HEK293 (cell line): Measurements from ENCODE around the gene TRNT1.

Experiments used
- CTCF ChIA-PET: fragments of 350-600 bp; formaldehyde crosslinking; extraction: SDS; loops from one replicate; lab custom pipeline; 2021; ENCODE audit warnings: antibody characterized with exemption; lab: Yijun Ruan, JAX
- POLR2A ChIA-PET: fragments of 300-600 bp; formaldehyde crosslinking; extraction: SDS; loops from one replicate; lab custom pipeline; 2020; ENCODE audit warnings: antibody characterized with exemption, inconsistent platforms; lab: Yijun Ruan, JAX
- H3K27ac ChIP-seq: fragments of 200-500 bp; sonication (Bioruptor generic); 2 replicates; pipeline ENCODE4 v1.5.1; 2014; ENCODE audit warnings: low read depth, low read length, control low read depth, inconsistent platforms; ENCODE audit errors: extremely low read depth
- H3K36me3 ChIP-seq, 2 experiments: fragments of 200-500 bp in 1 of 2; sonication (Bioruptor generic) in 1 of 2; 1 replicate in 1 of 2; 2 replicates in 1 of 2; pipeline ENCODE4 v1.5.1; 2014 to 2017; ENCODE audit warnings: inconsistent platforms in 2 of 2, low read length in 2 of 2; ENCODE audit not compliant: control insufficient read depth in 2 of 2, insufficient read depth in 1 of 2
- H3K4me1 ChIP-seq: fragments of 200-500 bp; sonication (Bioruptor generic); 2 replicates; pipeline ENCODE4 v1.5.1; 2014; ENCODE audit warnings: mild to moderate bottlenecking, low read length, inconsistent platforms; ENCODE audit not compliant: control insufficient read depth, insufficient read depth
- H3K4me3 ChIP-seq: 2 replicates; pipeline ENCODE4 v1.5.1; 2011; ENCODE audit warnings: low read depth, mild to moderate bottlenecking, control low read depth, low read length, moderate library complexity
- H3K9me3 ChIP-seq: fragments of 200-500 bp; sonication (Bioruptor generic); 2 replicates; pipeline ENCODE4 v1.5.1; 2014; ENCODE audit warnings: low read depth, low read length, inconsistent platforms; ENCODE audit not compliant: control insufficient read depth, insufficient read depth
- GFI1B ChIP-seq: fragments of 450-650 bp; formaldehyde crosslinking; IDR thresholded peaks from 2 replicates; pipeline ENCODE4 v1.5.1; 2016; ENCODE audit warnings: missing biosample characterization, missing genetic modification characterization
- HOXC10 ChIP-seq: sonication (generic); formaldehyde crosslinking; IDR thresholded peaks from 2 replicates; pipeline ENCODE4 v1.8.1; 2023; ENCODE audit warnings: mild to moderate bottlenecking, missing genetic modification reagents
- KLF16 ChIP-seq: fragments of 450-650 bp; formaldehyde crosslinking; IDR thresholded peaks from 2 replicates; pipeline ENCODE4 v1.5.1; 2017; ENCODE audit warnings: missing biosample characterization, missing genetic modification characterization
- OVOL3 ChIP-seq: fragments of 450-650 bp; formaldehyde crosslinking; IDR thresholded peaks from 2 replicates; pipeline ENCODE4 v1.5.1; 2016; ENCODE audit warnings: missing biosample characterization, missing genetic modification characterization
- PRDM1 ChIP-seq: fragments of 450-650 bp; formaldehyde crosslinking; IDR thresholded peaks from 2 replicates; pipeline ENCODE4; 2016; ENCODE audit warnings: missing biosample characterization, missing genetic modification characterization
- SP3 ChIP-seq: fragments of 450-650 bp; formaldehyde crosslinking; IDR thresholded peaks from 2 replicates; pipeline ENCODE4 v1.5.1; 2016; ENCODE audit warnings: missing biosample characterization, missing genetic modification characterization
- SP7 ChIP-seq: fragments of 450-650 bp; formaldehyde crosslinking; IDR thresholded peaks from 2 replicates; pipeline ENCODE4 v1.5.1; 2016; ENCODE audit warnings: missing biosample characterization, missing genetic modification characterization
- ZBTB1 ChIP-seq: fragments of 450-650 bp; formaldehyde crosslinking; IDR thresholded peaks from 2 replicates; pipeline ENCODE4 v1.5.1; 2016; ENCODE audit warnings: missing biosample characterization, missing genetic modification characterization
- ZBTB11 ChIP-seq: fragments of 450-650 bp; formaldehyde crosslinking; conservative IDR thresholded peaks from 2 replicates; pipeline ENCODE4 v1.5.1; 2016; ENCODE audit warnings: low read depth, missing biosample characterization, missing genetic modification characterization
- ZBTB7A ChIP-seq: fragments of 450-650 bp; formaldehyde crosslinking; IDR thresholded peaks from 2 replicates; pipeline ENCODE4 v1.5.1; 2016; ENCODE audit warnings: low read depth, missing biosample characterization, missing genetic modification characterization
- ZNF146 ChIP-seq: fragments of 450-650 bp; formaldehyde crosslinking; IDR thresholded peaks from 2 replicates; pipeline ENCODE4 v1.5.1; 2016; ENCODE audit warnings: missing biosample characterization, missing genetic modification characterization
- ZNF157 ChIP-seq: fragments of 450-650 bp; formaldehyde crosslinking; IDR thresholded peaks from 2 replicates; pipeline ENCODE4 v1.5.1; 2016; ENCODE audit warnings: missing biosample characterization, missing genetic modification characterization
- ZNF202 ChIP-seq: fragments of 450-650 bp; formaldehyde crosslinking; IDR thresholded peaks from 2 replicates; pipeline ENCODE4 v1.5.1; 2016; ENCODE audit warnings: missing biosample characterization, missing genetic modification characterization, borderline replicate concordance
- ZNF23 ChIP-seq: fragments of 450-650 bp; formaldehyde crosslinking; IDR thresholded peaks from 2 replicates; pipeline ENCODE4 v1.5.1; 2016; ENCODE audit warnings: missing biosample characterization, missing genetic modification characterization, borderline replicate concordance
- ZNF362 ChIP-seq: fragments of 450-650 bp; formaldehyde crosslinking; IDR thresholded peaks from 2 replicates; pipeline ENCODE4 v1.5.1; 2016; ENCODE audit warnings: missing biosample characterization, missing genetic modification characterization
- ZNF37A ChIP-seq: fragments of 450-650 bp; IDR thresholded peaks from 2 replicates; pipeline ENCODE4 v1.5.1; 2018; ENCODE audit warnings: missing biosample characterization, missing genetic modification characterization
- ZNF473 ChIP-seq: fragments of 450-650 bp; formaldehyde crosslinking; IDR thresholded peaks from 2 replicates; pipeline ENCODE4 v1.5.1; 2017; ENCODE audit warnings: missing biosample characterization, missing genetic modification characterization
- ZNF600 ChIP-seq: fragments of 450-650 bp; formaldehyde crosslinking; IDR thresholded peaks from 2 replicates; pipeline ENCODE4 v1.5.1; 2016; ENCODE audit warnings: missing biosample characterization, missing genetic modification characterization
- ZNF639 ChIP-seq: fragments of 450-650 bp; formaldehyde crosslinking; IDR thresholded peaks from 2 replicates; pipeline ENCODE4 v1.5.1; 2016; ENCODE audit warnings: missing biosample characterization, missing genetic modification characterization
- ZNF658 ChIP-seq: fragments of 450-650 bp; formaldehyde crosslinking; IDR thresholded peaks from 2 replicates; pipeline ENCODE4; 2016; ENCODE audit warnings: missing biosample characterization, missing genetic modification characterization
- ZNF660 ChIP-seq: fragments of 450-650 bp; IDR thresholded peaks from 2 replicates; pipeline ENCODE4 v1.5.1; 2018; ENCODE audit warnings: missing biosample characterization, mild to moderate bottlenecking, missing genetic modification characterization
- ZNF76 ChIP-seq: fragments of 450-650 bp; formaldehyde crosslinking; IDR thresholded peaks from 2 replicates; pipeline ENCODE4; 2016; ENCODE audit warnings: low read depth, missing biosample characterization, missing genetic modification characterization, borderline replicate concordance
- ZSCAN18 ChIP-seq: fragments of 450-650 bp; formaldehyde crosslinking; IDR thresholded peaks from 2 replicates; pipeline ENCODE4 v1.5.1; 2016; ENCODE audit warnings: missing biosample characterization, missing genetic modification characterization

The TRNT1 gene

GRCh38 chr3:3137526-3137925 lies 10.8 kb downstream of the TRNT1 start (continued):
- TF ChIP-seq ZSCAN18 (tag by site-specific recombination) (no peak), ZNF37A (tag by site-specific recombination) (no peak)
- TF ChIP-seq, all 188 proteins: peak for 0

GRCh38 chr3:3141939-3142338 lies 15.2 kb downstream of the TRNT1 start:
- H3K36me3 ChIP-seq: peaks cover 50 to 98% of the 10 kb centered on the region in 2 experiments
- ChIA-PET CTCF (no interaction called here), POLR2A (no interaction called here)
- H3K4me1 ChIP-seq: no peaks in the 10 kb centered on the region
- H3K27ac ChIP-seq: no peak overlapping the region
- H3K9me3 ChIP-seq: no peaks in the 10 kb centered on the region
- TF ChIP-seq PRDM1 (no peak), HOXC10 (CRISPR knock-in tag) (no peak), ZNF639 (tag by site-specific recombination) (no peak), SP7 (tag by site-specific recombination) (no peak), SP3 (no peak), ZNF76 (tag by site-specific recombination) (no peak), ZNF660 (tag by site-specific recombination) (no peak), ZBTB1 (tag by site-specific recombination) (no peak)
- H3K4me3 ChIP-seq: no peak overlapping the region

- CTCF ChIA-PET: no interaction called here
- Histone ChIP-seq H3K4me3 (no peak overlapping the region), H3K4me1 (no peaks in the 10 kb centered on the region), H3K36me3 (peaks cover 37 to 94% of the 10 kb centered on the region in 2 experiments), H3K27ac (no peak overlapping the region), H3K9me3 (no peaks in the 10 kb centered on the region)
- no peak for TF ChIP-seq ZNF202 (tag by site-specific recombination)
- no peak for TF ChIP-seq GFI1B (tag by site-specific recombination)
- no peak for TF ChIP-seq ZBTB11 (tag by site-specific recombination)
- no peak for TF ChIP-seq ZNF658 (tag by site-specific recombination)
- TF ChIP-seq ZNF157 (tag by site-specific recombination): no peak
- POLR2A ChIA-PET: no interaction called here
Measured at GRCh38 chr3:3145831-3146230, 19.1 kb downstream of the TRNT1 start.

- ChIA-PET POLR2A (no interaction called here), CTCF (no interaction called here)
- Histone ChIP-seq H3K36me3 (peaks cover 43 to 94% of the 10 kb centered on the region in 2 experiments), H3K9me3 (no peaks in the 10 kb centered on the region), H3K27ac (no peak overlapping the region), H3K4me1 (no peaks in the 10 kb centered on the region), H3K4me3 (no peak overlapping the region)
- TF ChIP-seq ZNF600 (tag by site-specific recombination): no peak
- TF ChIP-seq ZNF473 (tag by site-specific recombination): no peak
- no peak for TF ChIP-seq ZBTB7A (tag by site-specific recombination)
- TF ChIP-seq ZNF146 (tag by site-specific recombination): no peak
- no peak for TF ChIP-seq KLF16 (tag by site-specific recombination)
- no peak for TF ChIP-seq ZNF37A (tag by site-specific recombination)
- TF ChIP-seq OVOL3 (tag by site-specific recombination): no peak
- TF ChIP-seq ZNF362 (tag by site-specific recombination): no peak
- no peak for TF ChIP-seq ZNF23 (tag by site-specific recombination)
Measured at GRCh38 chr3:3149560-3149959, 22.8 kb downstream of the TRNT1 start.
